HL-60 (cell line): ENCODE measurements around the gene ZNRF3.

Source experiments
- DNase-seq, 2 experiments: peaks; one replicate each; pipeline ENCODE4 v3.0.0-alpha.2; 2010 to 2020; ENCODE audit warnings: low read depth in 1 of 2, low spot score in 1 of 2
- H3K27ac ChIP-seq: fragments of 250-450 bp; sonication (Bioruptor Pico); replicated peaks from 2 replicates; pipeline ENCODE4 v1.5.1; 2020; ENCODE audit warnings: mild to moderate bottlenecking, moderate library complexity
- H3K27me3 ChIP-seq: fragments of 250-450 bp; sonication (Bioruptor Pico); 2 replicates; pipeline ENCODE4 v1.5.1; 2021; ENCODE audit warnings: mild to moderate bottlenecking, moderate library complexity; ENCODE audit not compliant: insufficient read depth, poor library complexity, severe bottlenecking
- H3K4me3 ChIP-seq: replicated peaks from 2 replicates; pipeline ENCODE4 v1.5.1; 2011; ENCODE audit warnings: mild to moderate bottlenecking, control low read depth, low read length; ENCODE audit not compliant: insufficient read depth
- CTCF ChIP-seq: IDR thresholded peaks from one replicate; pipeline ENCODE4 v1.5.1; 2011; ENCODE audit warnings: low read length, control low read depth, inconsistent platforms; ENCODE audit not compliant: insufficient read depth
- GABPA ChIP-seq: IDR thresholded peaks from 2 replicates; pipeline ENCODE4 v1.6.1; 2012; ENCODE audit warnings: low read depth
- POLR2AphosphoS5 ChIP-seq: IDR thresholded peaks from 2 replicates; pipeline ENCODE4 v1.6.1; 2012; ENCODE audit warnings: low read depth
- REST ChIP-seq: IDR thresholded peaks from 2 replicates; pipeline ENCODE4 v1.6.1; 2012; ENCODE audit warnings: low read depth; ENCODE audit not compliant: insufficient replicate concordance
- SPI1 ChIP-seq: IDR thresholded peaks from 2 replicates; pipeline ENCODE4 v1.6.1; 2012; ENCODE audit warnings: low read depth, mild to moderate bottlenecking, borderline replicate concordance

Gene ZNRF3

GRCh38 chr22:29093030-29093429 lies 209.7 kb downstream of the ZNRF3 start:
- Histone ChIP-seq H3K27ac (no peak overlapping the region), H3K4me3 (no peak overlapping the region), H3K27me3 (no peaks in the 10 kb centered on the region)
- no peak for DNase-seq
- TF ChIP-seq SPI1 (no peak), POLR2AphosphoS5 (no peak)

GRCh38 chr22:29093501-29094300 lies 210.3 kb downstream of the ZNRF3 start:
- DNase-seq: no peak
- TF ChIP-seq POLR2AphosphoS5: no peak
- TF ChIP-seq CTCF: no peak
- TF ChIP-seq REST: no peak
- no peak for TF ChIP-seq GABPA
- TF ChIP-seq SPI1: no peak
- Histone ChIP-seq H3K27me3 (no peaks in the 10 kb centered on the region), H3K4me3 (no peak overlapping the region), H3K27ac (no peak overlapping the region)

GRCh38 chr22:29095459-29095858 lies 212.1 kb downstream of the ZNRF3 start:
- Histone ChIP-seq H3K27ac (no peak overlapping the region), H3K27me3 (no peaks in the 10 kb centered on the region), H3K4me3 (no peak overlapping the region)
- TF ChIP-seq POLR2AphosphoS5 (no peak), GABPA (no peak), CTCF (no peak), REST (no peak), SPI1 (no peak)
- no peak for DNase-seq

GRCh38 chr22:29096736-29097669 lies 213.6 kb downstream of the ZNRF3 start:
- no peak overlapping the region for H3K4me3 ChIP-seq
- TF ChIP-seq REST: no peak
- DNase-seq: no peak
- H3K27me3 ChIP-seq: no peaks in the 10 kb centered on the region
- H3K27ac ChIP-seq: no peak overlapping the region
